GM23338 (cell line): ENCODE results near the gene HEATR9. TPM values are rescaled to one million over a fixed set of nuclear protein-coding genes. Genes with fewer than 3 reads are reported as not detected.

Experiments
- ATAC-seq: fragments of 200-7000 bp; cut with Tn5 transposase; 3 replicates; pipeline ENCODE4 v1.9.1; 2020
- DNase-seq: peaks from one replicate; pipeline ENCODE4 v3.0.0-alpha.2; 2015; ENCODE audit warnings: low spot score
- H2AFZ ChIP-seq: fragments of 200-600 bp; sonication (generic); 2 replicates; pipeline ENCODE4 v1.8.0; 2016; ENCODE audit warnings: antibody characterized with exemption, mild to moderate bottlenecking, moderate library complexity
- H3F3A ChIP-seq: fragments of 200-600 bp; sonication (generic); replicated peaks from 2 replicates; pipeline ENCODE4 v1.8.0; 2017; ENCODE audit warnings: antibody characterized with exemption, mixed run types, low read depth
- H3K27ac ChIP-seq: fragments of 200-600 bp; sonication (generic); 2 replicates; pipeline ENCODE4 v1.6.1; 2016; ENCODE audit warnings: low read depth
- H3K27me3 ChIP-seq: fragments of 200-600 bp; sonication (generic); 2 replicates; pipeline ENCODE4 v1.8.0; 2016; ENCODE audit warnings: mild to moderate bottlenecking, mixed run types, moderate library complexity; ENCODE audit not compliant: insufficient read depth
- H3K36me3 ChIP-seq: fragments of 200-600 bp; sonication (generic); 2 replicates; pipeline ENCODE4 v1.8.0; 2016; ENCODE audit warnings: mild to moderate bottlenecking; ENCODE audit not compliant: insufficient read depth
- H3K4me1 ChIP-seq: fragments of 200-600 bp; sonication (generic); 2 replicates; pipeline ENCODE4 v1.8.0; 2016; ENCODE audit warnings: mild to moderate bottlenecking, moderate library complexity; ENCODE audit not compliant: insufficient read depth
- H3K4me2 ChIP-seq: fragments of 200-600 bp; sonication (generic); 2 replicates; pipeline ENCODE4 v1.7.1; 2017; ENCODE audit warnings: mixed run types
- H3K4me3 ChIP-seq: fragments of 200-600 bp; sonication (generic); 2 replicates; pipeline ENCODE4 v1.6.1; 2016; ENCODE audit warnings: mixed run types
- H3K79me2 ChIP-seq: fragments of 200-600 bp; sonication (generic); replicated peaks from 2 replicates; pipeline ENCODE4 v1.8.0; 2017; ENCODE audit warnings: mild to moderate bottlenecking; ENCODE audit not compliant: insufficient read depth
- H3K9me2 ChIP-seq: fragments of 200-600 bp; sonication (generic); 2 replicates; pipeline ENCODE4 v1.8.0; 2017; ENCODE audit not compliant: insufficient read depth
- H4K20me1 ChIP-seq: fragments of 200-600 bp; sonication (generic); replicated peaks from 2 replicates; pipeline ENCODE4 v1.8.0; 2017; ENCODE audit warnings: mild to moderate bottlenecking; ENCODE audit not compliant: insufficient read depth
- H3K27ac Mint-ChIP-seq: 2 replicates; pipeline ENCODE4 v1.8.0; 2020; ENCODE audit warnings: inconsistent platforms, mild to moderate bottlenecking, moderate library complexity, mixed read lengths
- H3K27me3 Mint-ChIP-seq: 3 replicates; pipeline ENCODE4 v1.8.0; 2022; ENCODE audit warnings: low read depth, mild to moderate bottlenecking, moderate library complexity, mixed read lengths, inconsistent platforms; ENCODE audit not compliant: insufficient read depth, poor library complexity
- H3K36me3 Mint-ChIP-seq: 3 replicates; pipeline ENCODE4 v1.8.0; 2021; ENCODE audit warnings: low read depth, mild to moderate bottlenecking, inconsistent platforms, moderate library complexity, mixed read lengths
- H3K4me1 Mint-ChIP-seq: 3 replicates; pipeline ENCODE4 v1.8.0; 2020; ENCODE audit warnings: mild to moderate bottlenecking, inconsistent platforms, mixed read lengths
- H3K4me3 Mint-ChIP-seq: 3 replicates; pipeline ENCODE4 v1.8.0; 2021; ENCODE audit warnings: moderate library complexity, mild to moderate bottlenecking, inconsistent platforms, mixed read lengths
- H3K9me3 Mint-ChIP-seq: 3 replicates; pipeline ENCODE4 v1.8.0; 2020; ENCODE audit warnings: moderate library complexity, mild to moderate bottlenecking, inconsistent platforms, mixed read lengths
- ETS1 ChIP-seq: IDR thresholded peaks from 2 replicates; pipeline ENCODE4 v1.6.1; 2016; ENCODE audit warnings: antibody characterized with exemption
- EZH2 ChIP-seq: fragments of 200-600 bp; sonication (generic); IDR thresholded peaks from one replicate; pipeline ENCODE4 v1.8.0; 2017; ENCODE audit warnings: antibody characterized with exemption, mild to moderate bottlenecking, low read depth; ENCODE audit not compliant: unreplicated experiment
- EZH2phosphoT487 ChIP-seq: fragments of 200-600 bp; sonication (generic); IDR thresholded peaks from one replicate; pipeline ENCODE4 v1.8.1; 2018; ENCODE audit warnings: antibody characterized with exemption; ENCODE audit not compliant: unreplicated experiment
- JUNB ChIP-seq: IDR thresholded peaks from one replicate; pipeline ENCODE4 v1.6.1; 2016; ENCODE audit warnings: antibody characterized with exemption; ENCODE audit not compliant: unreplicated experiment
- NANOG ChIP-seq: IDR thresholded peaks from 2 replicates; pipeline ENCODE4 v1.6.1; 2016; ENCODE audit warnings: antibody characterized with exemption, borderline replicate concordance
- POLR2AphosphoS5 ChIP-seq: IDR thresholded peaks from 2 replicates; pipeline ENCODE4 v1.6.1; 2016; ENCODE audit warnings: antibody characterized with exemption, low read depth
- REST ChIP-seq: IDR thresholded peaks from one replicate; pipeline ENCODE4 v1.6.1; 2018; ENCODE audit warnings: antibody characterized with exemption; ENCODE audit not compliant: unreplicated experiment
- STAT1 ChIP-seq: IDR thresholded peaks from one replicate; pipeline ENCODE4 v1.6.1; 2016; ENCODE audit warnings: antibody characterized with exemption; ENCODE audit not compliant: unreplicated experiment
- ZNF114 ChIP-seq: fragments of 250-450 bp; sonication (Bioruptor Pico); IDR thresholded peaks from 2 replicates; pipeline ENCODE4 v1.5.0; 2020; ENCODE audit warnings: mild to moderate bottlenecking, moderate library complexity
- ZNF331 ChIP-seq: fragments of 250-450 bp; sonication (Bioruptor Pico); IDR thresholded peaks from 2 replicates; pipeline ENCODE4 v1.5.0; 2020; ENCODE audit warnings: low read depth, mild to moderate bottlenecking, moderate library complexity
- polyA plus RNA-seq: library from polyadenylated mRNA; unstranded; fragments of >200 nt; fragmentation: Nextera tagmentation; extraction: Ambion mirVana; gene quantifications from 2 replicates; pipeline ENCODE4 v1.2.1, GENCODE V29; 2016
- total RNA-seq: library from RNA; depleted of rRNA; stranded (reverse); fragments of >200 nt; shearing (Covaris generic); gene quantifications from 2 replicates; pipeline ENCODE4 v1.2.3, GENCODE V29; 2014

HEATR9 gene
- total and polyA plus RNA-seq, 2 experiments from 2014 or later: not detected

- Histone ChIP-seq H3K36me3 (no peaks in the 10 kb centered on the region), H2AFZ (no peak overlapping the region), H3K4me1 (no peaks in the 10 kb centered on the region), H3K4me3 (no peak overlapping the region), H3F3A (no peaks in the 10 kb centered on the region), H3K27ac (no peak overlapping the region), H3K9me2 (no peaks in the 10 kb centered on the region), H4K20me1 (no peaks in the 10 kb centered on the region), H3K4me2 (no peak overlapping the region), H3K79me2 (no peaks in the 10 kb centered on the region), H3K27me3 (no peaks in the 10 kb centered on the region)
- DNase-seq: no peak
- H3K4me1 Mint-ChIP-seq: peaks cover 13% of the 10 kb centered on the region
- H3K4me3 Mint-ChIP-seq: no peak overlapping the region
- no peaks in the 10 kb centered on the region for H3K36me3 Mint-ChIP-seq
- no peaks in the 10 kb centered on the region for H3K9me3 Mint-ChIP-seq
- H3K27me3 Mint-ChIP-seq: peaks cover 4% of the 10 kb centered on the region
- TF ChIP-seq POLR2AphosphoS5 (no peak), REST (no peak), STAT1 (no peak)
- ATAC-seq: no peak
- H3K27ac Mint-ChIP-seq: no peak overlapping the region
These were observed 7.1 kb upstream of the HEATR9 start for GRCh38 chr17:35875800-35876139.

GRCh38 chr17:35875072-35875799 is 6.5 kb upstream of the HEATR9 start:
- DNase-seq: no peak
- Mint-ChIP-seq H3K27me3 (peaks cover 4% of the 10 kb centered on the region), H3K9me3 (no peaks in the 10 kb centered on the region), H3K4me1 (peaks cover 14% of the 10 kb centered on the region), H3K36me3 (no peaks in the 10 kb centered on the region), H3K4me3 (no peak overlapping the region), H3K27ac (no peak overlapping the region)
- H3K4me3 ChIP-seq: no peak overlapping the region
- H3K36me3 ChIP-seq: no peaks in the 10 kb centered on the region
- no peaks in the 10 kb centered on the region for H3F3A ChIP-seq
- H3K4me2 ChIP-seq: no peak overlapping the region
- H3K27ac ChIP-seq: no peak overlapping the region
- TF ChIP-seq JUNB (no peak), POLR2AphosphoS5 (no peak), ZNF114 (CRISPR knock-in tag) (no peak), NANOG (no peak), REST (no peak), STAT1 (no peak), ZNF331 (CRISPR knock-in tag) (no peak), ETS1 (no peak), EZH2 (no peak), EZH2phosphoT487 (no peak)
- H4K20me1 ChIP-seq: no peaks in the 10 kb centered on the region
- no peak overlapping the region for H2AFZ ChIP-seq
- H3K79me2 ChIP-seq: no peaks in the 10 kb centered on the region
- no peak for ATAC-seq
- H3K4me1 ChIP-seq: no peaks in the 10 kb centered on the region
- no peaks in the 10 kb centered on the region for H3K9me2 ChIP-seq
- H3K27me3 ChIP-seq: no peaks in the 10 kb centered on the region
